Testis (tissue), 3 donors: ENCODE results near the gene COL5A1. TPM values are rescaled to one million over a fixed set of nuclear protein-coding genes. Genes with fewer than 3 reads are reported as not detected.

ENCODE experiments used
- DNase-seq: peaks from one replicate; pipeline ENCODE4 v3.0.0-alpha.2; 2019
- H3K27ac ChIP-seq, 2 donors: fragments of 200-600 bp; sonication (generic); one replicate each; pipeline ENCODE4 v1.5.1; 2019
- H3K27me3 ChIP-seq: fragments of 200-600 bp; sonication (generic); one replicate; pipeline ENCODE4 v1.5.1; 2019
- H3K36me3 ChIP-seq: fragments of 200-600 bp; sonication (generic); one replicate; pipeline ENCODE4 v1.5.1; 2017; ENCODE audit warnings: low read depth; ENCODE audit errors: missing control alignments
- H3K4me1 ChIP-seq: fragments of 200-600 bp; sonication (generic); one replicate; pipeline ENCODE4 v1.5.1; 2019
- H3K4me3 ChIP-seq, 2 donors: fragments of 200-600 bp; sonication (generic); one replicate each; pipeline ENCODE4 v1.5.1; 2017 to 2019
- H3K9me3 ChIP-seq: fragments of 200-600 bp; sonication (generic); one replicate; pipeline ENCODE4 v1.5.1; 2017
- CTCF ChIP-seq, 3 experiments: fragments of 450-650 bp in 2 of 3; fragments of 200-600 bp in 1 of 3; sonication (generic) in 1 of 3; IDR thresholded peaks; one replicate each; pipeline ENCODE4 v1.5.1; 2016 to 2019; ENCODE audit warnings: antibody characterized with exemption in 3 of 3, mild to moderate bottlenecking in 2 of 3, moderate library complexity in 1 of 3
- POLR2A ChIP-seq: fragments of 450-650 bp; IDR thresholded peaks from one replicate; pipeline ENCODE4 v1.6.1; 2017; ENCODE audit warnings: antibody characterized with exemption, mild to moderate bottlenecking, moderate library complexity
- WGBS, 2 donors: methylation state at CpG; one replicate each; pipeline ENCODE4 v1.1.5; 2018; 5-methylcytosine and 5-hydroxymethylcytosine counted together
- intact Hi-C: fragments of 100-400 bp; cut with DNase I; formaldehyde crosslinking; loops from one replicate; pipeline ENCODE4 v1.15.1; 2023; ENCODE audit warnings: low total_unique reads
- polyA plus RNA-seq: library from polyadenylated mRNA; stranded (reverse); fragments of 350-450 nt; fragmentation: Illumina TruSeq; extraction: RNeasy Lipid Tissue Mini Kit (QIAGEN cat#74804); gene quantifications from one replicate; pipeline ENCODE4 v1.2.3, GENCODE V29; 2014; ENCODE audit warnings: low read depth, low replicate concordance; ENCODE audit not compliant: insufficient read depth
- total RNA-seq, 2 donors: library from RNA; depleted of rRNA; stranded (reverse); fragments of >200 nt; gene quantifications; one replicate each; pipeline ENCODE4 v1.2.3, GENCODE V29; 2016

The COL5A1 gene
- total and polyA plus RNA-seq, 3 donors from 2014 or later, result 18.5 to 34.3 (median 20.8) TPM

GRCh38 chr9:134659688-134660131, 18.1 kb downstream of the COL5A1 start:
- WGBS, 2 donors, result 70 to 80% methylated on average over 9 to 14 of the region's 14 CpGs
- H3K9me3 ChIP-seq, result no peaks in the 10 kb centered on the region
- peaks cover 12% of the 10 kb centered on the region for H3K4me1 ChIP-seq
- no peak overlapping the region for H3K27ac ChIP-seq
- no peaks in the 10 kb centered on the region for H3K36me3 ChIP-seq
- DNase-seq, result no peak
- intact Hi-C loops, result no loop called here
- no peaks in the 10 kb centered on the region for H3K27me3 ChIP-seq
- TF ChIP-seq CTCF (IDR thresholded peaks at IDR 0.05), result no peak
- TF ChIP-seq POLR2A, result no peak
- H3K4me3 ChIP-seq, result no peak overlapping the region

DNA sequence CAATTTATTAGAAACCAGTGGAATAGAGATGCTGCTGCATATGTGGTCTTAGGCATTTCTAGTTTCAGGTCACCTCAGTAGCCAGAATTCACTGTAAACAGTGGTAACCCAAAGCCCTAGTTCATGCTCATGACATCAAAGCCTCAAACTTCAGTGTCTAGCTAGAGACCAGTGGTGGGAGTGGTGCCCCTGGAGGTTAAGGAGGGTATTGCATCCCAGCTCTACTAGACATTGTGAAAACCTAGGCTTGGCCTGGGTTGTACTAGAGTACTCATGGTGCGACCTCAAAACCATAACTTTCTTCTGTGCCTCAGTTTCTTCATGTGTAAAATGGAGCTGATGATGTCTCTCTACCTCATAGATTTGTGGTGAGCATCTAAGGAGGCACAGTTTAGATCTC, 18.8 kb downstream of the COL5A1 start:
- no peaks in the 10 kb centered on the region for H3K27me3 ChIP-seq
- H3K4me1 ChIP-seq, result peaks cover 12% of the 10 kb centered on the region
- intact Hi-C loops, result no loop called here
- no peak for DNase-seq
- TF ChIP-seq POLR2A (no peak), CTCF (IDR thresholded peaks at IDR 0.05) (peak in 1 of 3 experiments; percentile 49)
- no peak overlapping the region for H3K27ac ChIP-seq
- H3K9me3 ChIP-seq, result no peaks in the 10 kb centered on the region
- H3K4me3 ChIP-seq, result no peak overlapping the region
- no peaks in the 10 kb centered on the region for H3K36me3 ChIP-seq
- 89 to 90% methylated on average over 1 of the region's 1 CpG for WGBS, 2 donors

DNA sequence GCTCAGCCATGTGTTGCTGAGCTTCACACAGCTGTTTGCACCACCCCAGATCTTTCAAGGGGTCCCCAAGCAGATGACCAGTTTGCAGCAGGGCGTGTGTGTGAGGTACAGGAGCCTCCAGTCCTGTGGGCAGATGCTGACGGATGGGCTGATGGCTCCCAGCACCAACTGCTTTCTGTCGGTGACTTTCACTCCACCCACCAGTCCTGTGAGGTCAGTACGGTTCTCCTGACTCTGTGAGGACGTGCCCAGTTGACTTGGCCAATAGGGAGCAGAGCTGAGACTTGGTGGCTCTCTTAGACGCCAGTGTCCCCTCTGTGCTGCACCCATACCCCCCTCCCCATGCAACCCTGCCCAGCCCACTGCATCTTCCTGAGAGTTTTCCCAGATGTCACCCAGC, 19.7 kb downstream of the COL5A1 start:
- intact Hi-C loops, result no loop called here
- no peaks in the 10 kb centered on the region for H3K36me3 ChIP-seq
- no peak overlapping the region for H3K27ac ChIP-seq
- TF ChIP-seq POLR2A (no peak), CTCF (IDR thresholded peaks at IDR 0.05) (no peak)
- no peak for DNase-seq
- H3K27me3 ChIP-seq, result no peaks in the 10 kb centered on the region
- no peak overlapping the region for H3K4me3 ChIP-seq
- 75 to 84% methylated on average over 4 to 6 of the region's 6 CpGs for WGBS, 2 donors
- no peaks in the 10 kb centered on the region for H3K9me3 ChIP-seq
- peaks cover 12% of the 10 kb centered on the region for H3K4me1 ChIP-seq

- no peaks in the 10 kb centered on the region for H3K9me3 ChIP-seq
- WGBS, 2 donors, result 84 to 87% methylated on average over 11 of the region's 11 CpGs
Observed at GRCh38 chr9:134661791-134662142, 20.2 kb downstream of the COL5A1 start.

More at GRCh38 chr9:134661791-134662142, 20.2 kb downstream of the COL5A1 start:
- intact Hi-C loops, result no loop called here
- no peak overlapping the region for H3K27ac ChIP-seq
- H3K36me3 ChIP-seq, result no peaks in the 10 kb centered on the region
- TF ChIP-seq POLR2A, result no peak
- no peak for TF ChIP-seq CTCF (IDR thresholded peaks at IDR 0.05)
- H3K4me1 ChIP-seq, result peaks cover 12% of the 10 kb centered on the region
- H3K27me3 ChIP-seq, result no peaks in the 10 kb centered on the region
- no peak overlapping the region for H3K4me3 ChIP-seq
- DNase-seq, result no peak
